Body of pancreas (tissue), 4 donors: ENCODE results near the gene SUSD3. TPM values are rescaled to one million over a fixed set of nuclear protein-coding genes. Genes with fewer than 3 reads are reported as not detected.

ENCODE experiments used
- ATAC-seq: fragments of 150-250 bp; one replicate; pipeline ENCODE4 v1.9.1; 2016
- DNase-seq, 4 donors: peaks; one replicate each; pipeline ENCODE4 v3.0.0-alpha.2; 2019
- H3K27ac ChIP-seq, 4 donors: fragments of 200-600 bp; sonication (generic); 1 replicate in 3 of 4; 2 replicates in 1 of 4; pipeline versions ENCODE4 v1.5.1 to v1.6.1; 2016 to 2019; ENCODE audit warnings: mild to moderate bottlenecking in 1 of 4, mixed read lengths in 1 of 4, moderate library complexity in 1 of 4
- H3K27me3 ChIP-seq, 2 donors: fragments of 200-600 bp; sonication (generic); one replicate each; pipeline ENCODE4 v1.6.0; 2016; ENCODE audit warnings: mild to moderate bottlenecking in 1 of 2
- H3K36me3 ChIP-seq, 2 donors: fragments of 200-600 bp; sonication (generic); replicated peaks in 1 of 2; 2 replicates each; pipeline ENCODE4 v1.5.1; 2016; ENCODE audit warnings: low read depth in 2 of 2; ENCODE audit not compliant: insufficient read depth in 1 of 2
- H3K4me1 ChIP-seq: fragments of 200-600 bp; sonication (generic); one replicate; pipeline ENCODE4 v1.6.0; 2016
- H3K4me3 ChIP-seq, 2 donors: fragments of 200-600 bp; sonication (generic); 1 replicate in 1 of 2; 2 replicates in 1 of 2; pipeline ENCODE4 v1.5.1; 2016 to 2019
- H3K9me3 ChIP-seq, 3 donors: fragments of 200-600 bp; sonication (generic); 1 replicate in 2 of 3; 2 replicates in 1 of 3; pipeline ENCODE4 v1.5.1; 2016
- POLR2A ChIP-seq, 3 donors: fragments of 450-650 bp; IDR thresholded peaks; one replicate each; pipeline ENCODE4 v1.6.1; 2016; ENCODE audit warnings: antibody characterized with exemption in 3 of 3, mild to moderate bottlenecking in 2 of 3
- WGBS, 2 donors: methylation state at CpG; one replicate each; pipeline ENCODE4 v1.1.5; 2017; 5-methylcytosine and 5-hydroxymethylcytosine counted together
- intact Hi-C: fragments of 100-400 bp; cut with DNase I; formaldehyde crosslinking; loops from one replicate; pipeline ENCODE4 v1.15.1; 2023
- total RNA-seq, 2 donors: library from RNA; depleted of rRNA; stranded (reverse); fragments of >200 nt; gene quantifications; one replicate each; pipeline ENCODE4 v1.1.0, GENCODE V29; 2016
- TF ChIP-seq, protein P1 (sequence below), 7 experiments: fragments of 450-650 bp in 4 of 7; fragments of 200-600 bp in 3 of 7; sonication (generic) in 3 of 7; IDR thresholded peaks; one replicate each; pipeline ENCODE4 v1.5.1; 2016 to 2019; ENCODE audit warnings: antibody characterized with exemption in 7 of 7

The SUSD3 gene
- 1 to 10 TPM in 1 of 2 donors, not detected in 1; 3.6 TPM for total RNA-seq

DNA sequence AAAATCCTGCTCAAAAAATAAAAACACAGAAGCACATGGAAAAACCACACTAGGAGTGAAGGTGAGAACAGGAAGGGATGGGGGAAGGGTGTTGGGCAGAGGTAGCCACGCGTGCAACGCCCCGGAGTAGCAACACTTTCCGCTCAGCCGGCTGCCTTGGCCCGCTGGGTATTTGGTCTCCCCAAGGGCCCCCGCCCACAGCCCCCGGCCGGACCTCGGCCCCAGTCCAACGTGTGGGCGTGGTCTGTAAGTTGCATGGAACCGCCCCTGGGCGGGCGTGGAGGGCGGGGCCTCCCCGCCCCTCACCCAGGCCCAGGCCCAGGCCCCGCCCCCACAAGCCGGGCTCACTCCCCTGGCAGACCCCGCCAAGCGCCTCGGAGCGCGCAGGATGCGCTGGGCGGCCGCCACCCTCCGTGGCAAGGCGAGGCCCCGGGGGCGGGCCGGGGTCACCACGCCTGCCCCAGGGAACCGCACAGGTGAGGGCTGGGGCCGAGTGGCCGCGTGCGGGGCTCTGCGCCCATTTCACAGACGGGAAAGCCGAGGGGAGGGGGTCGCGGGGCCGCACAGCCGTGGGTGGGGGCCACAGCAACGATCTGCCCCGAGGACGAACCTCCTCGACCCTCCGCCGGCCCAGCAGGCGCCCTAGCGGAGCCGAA lies at the start of gene SUSD3:
Gene SUSD3, plus strand, starts transcription at position 347 of the 656 bp plus-strand sequence. Its CDS starts 42 bp downstream, at position 389.
- no peak for TF ChIP-seq POLR2A (IDR thresholded peaks at IDR 0.05)
- TF ChIP-seq, protein P1, sequence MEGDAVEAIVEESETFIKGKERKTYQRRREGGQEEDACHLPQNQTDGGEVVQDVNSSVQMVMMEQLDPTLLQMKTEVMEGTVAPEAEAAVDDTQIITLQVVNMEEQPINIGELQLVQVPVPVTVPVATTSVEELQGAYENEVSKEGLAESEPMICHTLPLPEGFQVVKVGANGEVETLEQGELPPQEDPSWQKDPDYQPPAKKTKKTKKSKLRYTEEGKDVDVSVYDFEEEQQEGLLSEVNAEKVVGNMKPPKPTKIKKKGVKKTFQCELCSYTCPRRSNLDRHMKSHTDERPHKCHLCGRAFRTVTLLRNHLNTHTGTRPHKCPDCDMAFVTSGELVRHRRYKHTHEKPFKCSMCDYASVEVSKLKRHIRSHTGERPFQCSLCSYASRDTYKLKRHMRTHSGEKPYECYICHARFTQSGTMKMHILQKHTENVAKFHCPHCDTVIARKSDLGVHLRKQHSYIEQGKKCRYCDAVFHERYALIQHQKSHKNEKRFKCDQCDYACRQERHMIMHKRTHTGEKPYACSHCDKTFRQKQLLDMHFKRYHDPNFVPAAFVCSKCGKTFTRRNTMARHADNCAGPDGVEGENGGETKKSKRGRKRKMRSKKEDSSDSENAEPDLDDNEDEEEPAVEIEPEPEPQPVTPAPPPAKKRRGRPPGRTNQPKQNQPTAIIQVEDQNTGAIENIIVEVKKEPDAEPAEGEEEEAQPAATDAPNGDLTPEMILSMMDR (IDR thresholded peaks at IDR 0.05) = no peak
- 3 to 11% methylated on average over 3 to 41 of the region's 55 CpGs for WGBS, 2 donors
- Histone ChIP-seq H3K4me1 (peaks cover 13% of the 10 kb centered on the region), H3K27me3 (no peaks in the 10 kb centered on the region), H3K36me3 (no peaks in the 10 kb centered on the region), H3K27ac (peak within 1 kb of the TSS in 1 of 4 donors; percentile 33), H3K9me3 (no peaks in the 10 kb centered on the region), H3K4me3 (peak within 1 kb of the TSS; percentile 10 to 17)
- peak; percentile 58 for ATAC-seq
- intact Hi-C loops = no loop called here
- DNase-seq = peak; percentile 52 to 79 (median 62)

DNA sequence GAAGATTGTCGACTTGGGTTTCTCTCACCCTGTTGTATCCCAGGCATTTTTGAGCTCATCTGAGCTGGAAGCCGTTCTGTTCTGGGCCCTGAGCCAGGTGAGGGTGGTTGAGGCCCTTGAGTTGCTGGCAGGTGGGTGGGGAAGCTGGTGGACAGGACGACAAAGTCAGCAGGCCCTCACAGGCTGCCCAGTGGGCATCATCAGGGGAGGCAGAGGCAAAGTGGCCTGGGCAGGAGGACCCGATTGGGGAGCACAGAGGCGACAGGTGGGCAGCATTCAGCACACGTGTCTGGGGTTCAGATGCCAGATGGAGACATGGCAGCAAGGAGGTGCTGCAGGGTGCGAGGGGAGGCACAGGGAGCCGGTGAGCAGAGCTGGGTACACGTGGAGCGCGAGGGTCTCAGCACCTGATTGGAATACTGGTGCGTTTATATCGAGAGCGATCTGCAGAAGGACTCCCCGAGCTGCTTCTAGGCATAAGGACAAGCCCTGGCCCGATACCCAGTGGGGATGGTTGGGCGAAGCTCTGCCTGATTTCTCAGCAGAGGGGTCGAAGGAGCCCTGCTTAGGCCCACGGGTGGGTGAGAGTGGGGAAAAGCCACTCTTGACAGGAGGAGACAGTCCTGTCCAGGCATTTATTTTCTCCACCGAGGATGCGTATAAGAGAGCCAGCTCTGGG lies 49.0 kb upstream of the SUSD3 start:
- no peaks in the 10 kb centered on the region for H3K4me1 ChIP-seq
- H3K36me3 ChIP-seq = no peaks in the 10 kb centered on the region
- TF ChIP-seq POLR2A (IDR thresholded peaks at IDR 0.05) = no peak
- TF ChIP-seq, protein P1 (IDR thresholded peaks at IDR 0.05) = no peak
- no peak overlapping the region for H3K27ac ChIP-seq
- no peaks in the 10 kb centered on the region for H3K9me3 ChIP-seq
- no peak for ATAC-seq
- intact Hi-C loops = no loop called here
- DNase-seq = no peak
- H3K27me3 ChIP-seq = no peaks in the 10 kb centered on the region
- no peak overlapping the region for H3K4me3 ChIP-seq
- WGBS, 2 donors = 78 to 84% methylated on average over 19 to 21 of the region's 21 CpGs

DNA sequence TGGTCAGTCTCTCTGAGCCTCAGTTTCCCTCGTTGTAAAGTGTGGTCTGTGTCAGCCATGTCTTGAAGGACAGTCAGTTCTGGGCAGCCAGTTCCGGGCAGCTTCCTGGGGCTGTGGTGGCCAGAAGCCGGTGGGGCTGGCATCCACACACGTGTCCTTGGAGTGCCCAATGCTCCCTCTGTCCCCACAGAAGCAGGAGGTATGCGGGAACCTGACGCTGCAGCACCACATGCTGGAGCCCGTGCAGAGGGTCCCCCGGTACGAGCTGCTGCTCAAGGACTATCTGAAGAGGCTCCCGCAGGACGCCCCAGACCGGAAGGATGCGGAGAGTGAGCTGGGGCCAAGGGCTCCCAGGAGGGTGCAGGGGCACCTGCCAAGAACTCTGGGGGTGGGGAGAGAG lies 48.4 kb upstream of the SUSD3 start:
- Histone ChIP-seq H3K4me1 (no peaks in the 10 kb centered on the region), H3K27ac (no peak overlapping the region), H3K36me3 (no peaks in the 10 kb centered on the region), H3K27me3 (no peaks in the 10 kb centered on the region), H3K9me3 (no peaks in the 10 kb centered on the region), H3K4me3 (no peak overlapping the region)
- TF ChIP-seq, protein P1 (IDR thresholded peaks at IDR 0.05) = no peak
- TF ChIP-seq POLR2A (IDR thresholded peaks at IDR 0.05) = no peak
- WGBS, 2 donors = 43 to 50% methylated on average over 8 to 13 of the region's 13 CpGs
- ATAC-seq (no peak), DNase-seq (no peak)
- intact Hi-C loops = no loop called here

DNA sequence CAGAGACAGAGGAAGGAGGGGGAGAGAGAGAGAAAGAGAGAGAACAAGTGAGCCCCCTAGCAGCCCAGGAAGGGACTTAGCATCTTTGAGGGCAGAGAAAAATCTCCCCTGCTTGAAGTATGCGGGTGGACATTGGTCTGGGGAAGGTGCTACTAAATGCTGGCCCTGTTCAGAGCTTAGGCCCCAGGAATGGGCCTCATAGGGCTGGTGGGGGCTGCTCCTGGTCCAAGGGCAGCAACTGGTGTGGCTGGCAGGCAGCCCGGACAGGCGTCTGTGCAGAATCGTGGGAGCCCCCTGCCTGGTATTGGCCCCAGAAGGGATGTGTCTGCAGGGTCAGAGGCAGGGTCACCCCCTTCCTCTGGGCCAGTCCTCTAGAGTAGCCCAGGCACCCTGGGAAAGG lies 47.8 kb upstream of the SUSD3 start:
- no peaks in the 10 kb centered on the region for H3K9me3 ChIP-seq
- DNase-seq = no peak
- TF ChIP-seq, protein P1 (IDR thresholded peaks at IDR 0.05) = no peak
- TF ChIP-seq POLR2A (IDR thresholded peaks at IDR 0.05) = no peak
- H3K4me3 ChIP-seq = no peak overlapping the region
- no peak overlapping the region for H3K27ac ChIP-seq
- H3K36me3 ChIP-seq = no peaks in the 10 kb centered on the region
- no peaks in the 10 kb centered on the region for H3K27me3 ChIP-seq
- no peak for ATAC-seq
- intact Hi-C loops = no loop called here
- H3K4me1 ChIP-seq = no peaks in the 10 kb centered on the region
- WGBS, 2 donors = 49 to 73% methylated on average over 1 to 4 of the region's 4 CpGs
